Activated naive CD4-positive, alpha-beta T cell treated with anti-CD3 and anti-CD28 coated beads, Interleukin-2, amount 50 U/mL, for 72 hours (primary cell): Measurements from ENCODE around the gene CDH12. TPM values are rescaled to one million over a fixed set of nuclear protein-coding genes. Genes with fewer than 3 reads are reported as not detected.
"Not testable (repeated sequence)": the region's sequence is repeated elsewhere in the genome, so short reads cannot be mapped to it uniquely, and the experiment has no call there.

Source experiments
- ATAC-seq, 2 donors: fragments of 150-1000 bp; cut with Tn5 transposase; 2 replicates each; pipeline ENCODE4 v1.10.0; 2021; ENCODE audit warnings: mild to moderate bottlenecking in 2 of 2, moderate library complexity in 2 of 2
- DNase-seq, 2 donors: peaks; one replicate each; pipeline ENCODE4 v3.0.0; 2021 to 2022; ENCODE audit warnings: low spot score in 2 of 2
- H3K27ac Mint-ChIP-seq, 2 donors: one replicate each; pipeline ENCODE4 v1.8.0; 2022; ENCODE audit warnings: mild to moderate bottlenecking in 2 of 2, mixed read lengths in 2 of 2
- H3K36me3 Mint-ChIP-seq, 2 donors: one replicate each; pipeline ENCODE4 v1.8.0; 2022; ENCODE audit warnings: mixed read lengths in 2 of 2
- H3K9me3 Mint-ChIP-seq, 2 donors: one replicate each; pipeline ENCODE4 v1.8.0; 2022; ENCODE audit warnings: mixed read lengths in 2 of 2
- total RNA-seq, 2 donors: library from RNA; stranded (reverse); gene quantifications; one replicate each; pipeline ENCODE4 v1.2.3, GENCODE V29; 2022

CDH12 gene
- total RNA-seq, 2 donors from 2014 or later, result not detected

GRCh38 chr5:22245770-22246169 is 607.4 kb downstream of the CDH12 start:
- Mint-ChIP-seq H3K27ac (no peak overlapping the region), H3K36me3 (no peaks in the 10 kb centered on the region), H3K9me3 (peaks cover 18 to 19% of the 10 kb centered on the region in 2 donors)
- ATAC-seq (no peak), DNase-seq (no peak)

- peaks cover 16 to 19% of the 10 kb centered on the region in 2 donors for H3K9me3 Mint-ChIP-seq
- DNase-seq (no peak), ATAC-seq (no peak)
- no peaks in the 10 kb centered on the region for H3K36me3 Mint-ChIP-seq
- no peak overlapping the region for H3K27ac Mint-ChIP-seq
Measured at GRCh38 chr5:22242532-22242931, 610.6 kb downstream of the CDH12 start.

- peaks cover 15 to 18% of the 10 kb centered on the region in 2 donors for H3K9me3 Mint-ChIP-seq
- no peak overlapping the region for H3K27ac Mint-ChIP-seq
- DNase-seq (no peak), ATAC-seq (no peak)
- no peaks in the 10 kb centered on the region for H3K36me3 Mint-ChIP-seq
Measured at GRCh38 chr5:22238047-22238446, 615.1 kb downstream of the CDH12 start.

- no peaks in the 10 kb centered on the region for H3K36me3 Mint-ChIP-seq
- peaks cover 4 to 8% of the 10 kb centered on the region in 2 donors for H3K9me3 Mint-ChIP-seq
- no peak overlapping the region for H3K27ac Mint-ChIP-seq
- ATAC-seq (no peak), DNase-seq (no peak)
Measured at GRCh38 chr5:22226423-22226822, 626.7 kb downstream of the CDH12 start.

- H3K27ac Mint-ChIP-seq, result no peak overlapping the region
- H3K36me3 Mint-ChIP-seq, result no peaks in the 10 kb centered on the region
- DNase-seq (no peak), ATAC-seq (no peak)
- H3K9me3 Mint-ChIP-seq, result peaks cover 4 to 8% of the 10 kb centered on the region in 2 donors
Measured at GRCh38 chr5:22223079-22223478, 630.1 kb downstream of the CDH12 start.

- ATAC-seq, result peak in 1 of 2 donors; percentile 74
- H3K9me3 Mint-ChIP-seq, H3K36me3 Mint-ChIP-seq, H3K27ac Mint-ChIP-seq, DNase-seq: not testable (repeated sequence)
Measured at GRCh38 chr5:22213703-22214495, 639.2 kb downstream of the CDH12 start.

- not testable (repeated sequence) for H3K36me3 Mint-ChIP-seq, ATAC-seq, H3K27ac Mint-ChIP-seq
Measured at GRCh38 chr5:22212254-22212991, 640.7 kb downstream of the CDH12 start.

GRCh38 chr5:22208463-22208862 is 644.7 kb downstream of the CDH12 start:
- not testable (repeated sequence) for H3K36me3 Mint-ChIP-seq, H3K9me3 Mint-ChIP-seq, ATAC-seq, DNase-seq, H3K27ac Mint-ChIP-seq

More at GRCh38 chr5:22212254-22212991, 640.7 kb downstream of the CDH12 start:
- not testable (repeated sequence) for DNase-seq, H3K9me3 Mint-ChIP-seq

- not testable (repeated sequence) for H3K36me3 Mint-ChIP-seq, DNase-seq, H3K27ac Mint-ChIP-seq, ATAC-seq
- H3K9me3 Mint-ChIP-seq, result peaks cover 8 to 18% of the 10 kb centered on the region in 2 donors
Measured at GRCh38 chr5:22188651-22189050, 664.5 kb downstream of the CDH12 start.

GRCh38 chr5:22187632-22188228 is 665.4 kb downstream of the CDH12 start:
- H3K36me3 Mint-ChIP-seq, H3K27ac Mint-ChIP-seq, DNase-seq, ATAC-seq: not testable (repeated sequence)
- H3K9me3 Mint-ChIP-seq, result peaks cover 8 to 20% of the 10 kb centered on the region in 2 donors

GRCh38 chr5:22169226-22169625 is 683.9 kb downstream of the CDH12 start:
- not testable (repeated sequence) for H3K27ac Mint-ChIP-seq, H3K36me3 Mint-ChIP-seq, ATAC-seq

GRCh38 chr5:22168704-22169103 is 684.4 kb downstream of the CDH12 start:
- not testable (repeated sequence) for H3K27ac Mint-ChIP-seq, ATAC-seq, DNase-seq
- Mint-ChIP-seq H3K9me3 (peaks cover 6 to 14% of the 10 kb centered on the region in 2 donors), H3K36me3 (peaks cover 0 to 10% of the 10 kb centered on the region in 2 donors)

More at GRCh38 chr5:22169226-22169625, 683.9 kb downstream of the CDH12 start:
- DNase-seq, result not testable (repeated sequence)
- H3K9me3 Mint-ChIP-seq, result peaks cover 6 to 11% of the 10 kb centered on the region in 2 donors

GRCh38 chr5:22165931-22166330 is 687.2 kb downstream of the CDH12 start:
- not testable (repeated sequence) for H3K27ac Mint-ChIP-seq, DNase-seq, ATAC-seq
- H3K9me3 Mint-ChIP-seq, result peaks cover 10 to 15% of the 10 kb centered on the region in 2 donors
- H3K36me3 Mint-ChIP-seq, result peaks cover 6 to 10% of the 10 kb centered on the region in 2 donors

GRCh38 chr5:22164910-22165748 is 688.0 kb downstream of the CDH12 start:
- ATAC-seq, DNase-seq, H3K27ac Mint-ChIP-seq: not testable (repeated sequence)
- peaks cover 10 to 19% of the 10 kb centered on the region in 2 donors for H3K9me3 Mint-ChIP-seq
- H3K36me3 Mint-ChIP-seq, result peaks cover 6 to 10% of the 10 kb centered on the region in 2 donors

GRCh38 chr5:22156953-22157352 is 696.2 kb downstream of the CDH12 start:
- not testable (repeated sequence) for H3K9me3 Mint-ChIP-seq, H3K36me3 Mint-ChIP-seq, ATAC-seq, H3K27ac Mint-ChIP-seq, DNase-seq

- not testable (repeated sequence) for DNase-seq, ATAC-seq, H3K36me3 Mint-ChIP-seq, H3K27ac Mint-ChIP-seq, H3K9me3 Mint-ChIP-seq
Measured at GRCh38 chr5:22154779-22155178, 698.4 kb downstream of the CDH12 start.
